Gastroesophageal sphincter (tissue), 3 donors: ENCODE data around the gene GZF1.

Experiments used
- CTCF ChIP-seq, 4 experiments: fragments of 200-600 bp in 2 of 4; fragments of 450-650 bp in 2 of 4; sonication (generic) in 1 of 4; IDR thresholded peaks; one replicate each; pipeline ENCODE4 v1.5.1; 2017 to 2019; ENCODE audit warnings: antibody characterized with exemption in 4 of 4, mild to moderate bottlenecking in 2 of 4, moderate library complexity in 2 of 4
- EP300 ChIP-seq: sonication (generic); formaldehyde crosslinking; IDR thresholded peaks from one replicate; pipeline ENCODE4 v1.6.1; 2017; ENCODE audit warnings: antibody characterized with exemption, mild to moderate bottlenecking
- POLR2AphosphoS5 ChIP-seq: sonication (generic); formaldehyde crosslinking; IDR thresholded peaks from one replicate; pipeline ENCODE4 v1.6.1; 2017; ENCODE audit warnings: antibody characterized with exemption

- TF ChIP-seq CTCF (IDR thresholded peaks at IDR 0.05): no peak
- TF ChIP-seq EP300: no peak
- TF ChIP-seq POLR2AphosphoS5: peak; percentile 28
Measured at GRCh38 chr20:23419995-23420901, 58.3 kb downstream of the GZF1 start.
